ENCODE results near the gene SNUPN.

SNUPN gene

GRCh38 chr15:75625542-75626347, at the start of gene SNUPN:
Gene SNUPN (minus strand): TSS chr15:75625725. CDS start chr15:75621051, 4,674 bp downstream.
- DNase-seq (ENCODE audit: low read depth, low spot score) = peak; percentile 97

DNA sequence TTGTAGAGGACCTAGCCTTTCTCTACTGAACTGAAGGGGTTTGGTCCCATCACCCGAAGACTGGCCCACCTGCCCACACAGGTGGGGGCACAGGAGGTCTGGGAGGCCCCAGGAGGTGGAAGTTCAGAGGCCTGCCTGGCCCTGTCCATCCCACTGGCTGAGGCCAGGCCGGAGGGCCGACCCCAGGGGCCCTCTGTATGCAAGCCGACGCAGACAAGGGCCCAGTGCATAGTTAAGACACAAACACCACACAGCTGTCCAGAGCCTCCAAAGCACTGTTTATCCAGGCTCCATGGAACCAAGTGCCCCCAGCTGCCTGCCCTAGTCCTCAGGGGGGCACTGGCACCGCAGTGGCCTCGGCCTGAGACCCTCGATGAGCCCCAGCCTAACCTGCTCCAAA, 48.8 kb upstream of the SNUPN start:
- no peak for DNase-seq (ENCODE audit: low read depth, low spot score)

GRCh38 chr15:75673426-75674235, 48.1 kb upstream of the SNUPN start:
- no peak for DNase-seq (ENCODE audit: low read depth, low spot score)

GRCh38 chr15:75672646-75673425, 47.3 kb upstream of the SNUPN start:
- peak; percentile 90 for DNase-seq (ENCODE audit: low read depth, low spot score)

DNA sequence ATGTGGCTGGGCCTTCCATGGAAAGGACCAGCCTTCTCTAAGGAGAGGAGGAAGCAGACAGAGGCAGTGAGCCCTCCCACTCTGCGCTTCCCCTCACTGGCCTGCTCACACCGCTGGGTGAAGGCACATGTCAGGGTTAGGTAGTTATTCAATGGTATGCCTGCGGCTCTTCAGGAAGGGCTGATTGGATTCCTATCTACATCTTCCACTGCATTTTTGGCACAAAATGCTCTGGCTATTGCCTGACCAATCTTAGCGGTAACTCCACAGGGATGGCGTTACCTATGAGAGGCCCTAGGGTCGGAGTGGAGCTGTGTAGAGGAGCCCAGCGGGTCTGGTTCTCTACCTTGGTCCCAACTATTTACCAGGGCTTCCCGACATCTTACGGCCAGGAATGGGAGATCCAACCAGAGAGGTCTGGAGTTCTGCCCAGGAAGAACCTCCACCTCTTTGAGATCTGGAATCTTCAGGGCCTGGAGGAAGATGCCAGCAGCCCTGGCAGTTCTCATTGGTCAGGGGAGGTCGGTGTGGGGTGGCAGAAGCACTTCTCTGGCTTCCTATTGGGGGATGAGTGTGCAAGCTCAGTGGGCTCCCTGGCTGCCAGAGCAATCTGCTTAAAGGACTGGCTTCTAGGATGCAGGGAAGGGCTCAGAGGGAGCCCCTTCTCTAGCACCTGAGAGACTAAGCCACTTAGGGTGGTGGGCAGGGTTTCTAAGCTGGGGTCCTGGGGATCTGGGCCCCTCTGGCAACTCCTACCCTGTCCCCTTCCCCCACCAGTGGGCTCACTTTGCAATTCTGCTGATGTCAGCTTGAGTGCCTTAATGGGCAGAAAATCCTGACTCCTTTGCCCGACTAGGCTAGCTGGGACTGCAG, 46.4 kb upstream of the SNUPN start:
- DNase-seq (ENCODE audit: low read depth, low spot score) = peak; percentile 40

- no peak for DNase-seq (ENCODE audit: low read depth, low spot score)
Measured at GRCh38 chr15:75669879-75670212, 44.3 kb upstream of the SNUPN start.

DNA sequence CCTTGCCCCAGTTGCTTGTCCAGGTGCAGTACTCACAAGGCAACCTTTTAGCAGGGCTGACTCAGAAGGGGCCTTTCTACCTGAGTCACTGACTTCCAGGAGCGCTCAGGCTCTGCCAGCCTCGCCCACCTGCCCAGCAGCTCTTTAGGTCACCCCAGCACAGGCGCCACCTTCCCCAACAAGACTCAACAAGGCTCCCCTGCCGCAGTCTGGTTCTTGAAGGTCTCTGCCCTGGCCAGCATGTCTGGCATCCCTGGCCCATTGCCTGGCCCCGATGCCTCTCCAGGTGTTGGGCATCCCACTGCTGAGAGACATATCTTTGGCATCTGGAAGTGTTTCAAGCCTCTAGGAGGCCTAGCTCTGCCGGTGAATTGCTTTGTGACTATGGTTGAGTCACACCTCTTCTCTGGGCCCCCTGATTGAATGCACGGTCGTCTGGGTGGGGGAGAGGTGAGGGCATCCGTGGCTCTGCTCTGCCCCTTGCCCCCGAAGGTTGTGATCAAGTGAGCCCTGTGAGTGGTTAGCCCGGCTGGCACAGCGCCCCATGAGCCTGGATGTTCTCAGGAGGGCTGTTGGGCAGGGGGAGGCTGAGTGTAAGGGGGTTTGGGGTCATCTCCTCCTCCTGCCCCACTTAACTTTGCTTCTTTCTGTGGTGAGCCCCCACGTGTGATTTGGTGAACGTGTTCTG, 43.8 kb upstream of the SNUPN start:
- DNase-seq (ENCODE audit: low read depth, low spot score) = no peak

DNA sequence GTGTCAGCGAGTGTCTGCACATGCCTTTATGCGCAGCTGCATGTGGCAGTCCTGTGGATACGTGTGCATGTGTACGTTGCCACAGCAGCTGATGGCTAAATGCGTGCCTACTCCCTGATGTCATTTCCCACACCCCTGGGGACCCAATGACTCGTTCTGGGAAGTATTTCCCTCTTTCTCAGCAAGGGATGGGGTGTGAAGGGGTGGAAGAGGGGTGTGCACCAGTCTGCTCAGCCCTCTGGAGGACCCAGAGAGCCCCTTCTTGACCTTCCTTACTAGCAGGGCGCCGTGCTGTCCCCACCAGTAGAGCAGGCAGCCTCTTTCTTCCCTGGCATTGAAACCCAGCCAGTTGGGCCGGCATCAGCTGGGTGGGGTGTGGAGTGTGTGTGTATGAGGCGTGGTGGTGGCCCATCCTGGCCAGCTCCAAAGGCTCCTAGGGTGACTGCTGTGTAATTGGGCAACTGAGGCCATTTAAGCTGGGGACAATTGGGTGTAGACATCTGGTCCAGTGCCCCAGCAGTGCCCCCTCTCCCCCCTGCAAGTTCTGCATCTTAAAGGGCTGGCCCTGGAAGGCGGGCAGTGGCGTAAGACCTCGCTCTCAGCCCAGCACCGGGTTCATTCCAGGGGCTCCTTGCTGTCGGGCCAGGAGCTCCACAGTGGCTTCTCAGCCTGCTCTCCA, 41.4 kb upstream of the SNUPN start:
- DNase-seq (ENCODE audit: low read depth, low spot score) = no peak

GRCh38 chr15:75663931-75664421, 38.5 kb upstream of the SNUPN start:
- no peak for DNase-seq (ENCODE audit: low read depth, low spot score)

- no peak for DNase-seq (ENCODE audit: low read depth, low spot score)
Measured at GRCh38 chr15:75662823-75663519, 37.4 kb upstream of the SNUPN start.

- DNase-seq (ENCODE audit: low read depth, low spot score) = no peak
Measured at GRCh38 chr15:75661756-75662140, 36.2 kb upstream of the SNUPN start.

- peak; percentile 87 for DNase-seq (ENCODE audit: low read depth, low spot score)
Measured at GRCh38 chr15:75661100-75661755, 35.7 kb upstream of the SNUPN start.

GRCh38 chr15:75659928-75660645, 34.6 kb upstream of the SNUPN start:
- DNase-seq (ENCODE audit: low read depth, low spot score) = no peak

DNA sequence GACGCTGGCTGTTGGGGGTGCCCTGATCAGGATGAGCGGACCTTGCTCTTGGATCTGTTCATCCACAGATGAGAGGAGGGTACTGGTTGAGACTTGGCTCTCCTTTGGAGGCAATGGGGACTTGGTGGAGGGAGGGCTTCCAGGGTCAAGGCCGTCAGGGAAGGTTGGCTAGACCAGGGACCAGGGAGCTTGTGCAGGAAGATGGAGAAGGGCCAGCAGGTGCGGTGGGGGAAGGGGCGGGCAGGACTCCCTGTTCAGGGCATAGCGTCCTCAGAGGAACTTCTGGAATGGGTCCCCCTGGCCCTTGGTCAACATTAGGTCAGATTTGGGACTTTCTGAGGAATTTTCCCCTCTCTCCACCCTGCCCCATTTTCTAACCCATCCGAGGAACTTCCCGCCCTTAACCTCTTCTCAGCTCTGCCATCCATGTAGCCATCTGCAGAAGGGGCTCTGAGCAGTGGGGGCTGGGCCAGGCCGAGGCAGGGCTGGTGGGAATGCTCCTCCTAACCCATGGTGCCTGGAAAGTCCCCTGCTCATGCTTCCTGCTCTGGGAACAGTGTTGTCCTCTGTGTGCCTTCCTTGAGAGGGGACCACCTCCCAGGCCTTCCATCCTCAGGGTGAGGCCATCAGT, 33.7 kb upstream of the SNUPN start:
- DNase-seq (ENCODE audit: low read depth, low spot score) = no peak

- no peak for DNase-seq (ENCODE audit: low read depth, low spot score)
Measured at GRCh38 chr15:75656813-75657212, 31.3 kb upstream of the SNUPN start.

GRCh38 chr15:75656331-75656730, 30.8 kb upstream of the SNUPN start:
- no peak for DNase-seq (ENCODE audit: low read depth, low spot score)

GRCh38 chr15:75655931-75656330, 30.4 kb upstream of the SNUPN start:
- no peak for DNase-seq (ENCODE audit: low read depth, low spot score)
